ENCODE measurements around the gene NOS1AP. TPM values are rescaled to one million over a fixed set of nuclear protein-coding genes. Genes with fewer than 3 reads are reported as not detected.

The NOS1AP gene
- total and polyA plus RNA-seq, 12 donors, result 0.37 to 12.0 (median 3.1) TPM

GRCh38 chr1:162384601-162385279 lies 315.2 kb downstream of the NOS1AP start:
- no peak for DNase-seq

GRCh38 chr1:162385280-162385623 lies 315.8 kb downstream of the NOS1AP start:
- Histone ChIP-seq H3K27me3 (no peaks in the 10 kb centered on the region), H3K9me3 (replicated peaks in 1 of 3) (no peaks in the 10 kb centered on the region), H3K36me3 (replicated peaks in 1 of 2) (no peaks in the 10 kb centered on the region), H3K4me1 (replicated peaks in 1 of 2) (no peaks in the 10 kb centered on the region), H3K4me3 (no peak overlapping the region), H3K27ac (no peak overlapping the region)
- WGBS, 4 donors, result 85 to 90% (median 89%) methylated on average over 3 of the region's 3 CpGs
- DNase-seq, result no peak
- intact Hi-C loops (cut with DNase I), result no loop called here
- TF ChIP-seq POLR2A (IDR thresholded peaks at IDR 0.05) (no peak), CTCF (IDR thresholded peaks at IDR 0.05) (no peak)

More at GRCh38 chr1:162384601-162385279, 315.2 kb downstream of the NOS1AP start:
- H3K4me3 ChIP-seq, result no peak overlapping the region
- no peaks in the 10 kb centered on the region for H3K9me3 ChIP-seq (replicated peaks in 1 of 3)
- no peak for TF ChIP-seq POLR2A (IDR thresholded peaks at IDR 0.05)
- no peak for TF ChIP-seq CTCF (IDR thresholded peaks at IDR 0.05)
- H3K36me3 ChIP-seq (replicated peaks in 1 of 2), result no peaks in the 10 kb centered on the region
- H3K4me1 ChIP-seq (replicated peaks in 1 of 2), result no peaks in the 10 kb centered on the region
- intact Hi-C loops (cut with DNase I), result no loop called here
- no peaks in the 10 kb centered on the region for H3K27me3 ChIP-seq
- WGBS, 4 donors, result 90 to 99% (median 96%) methylated on average over 9 to 10 of the region's 10 CpGs
- H3K27ac ChIP-seq, result no peak overlapping the region

- H3K27me3 ChIP-seq, result no peaks in the 10 kb centered on the region
- no peaks in the 10 kb centered on the region for H3K9me3 ChIP-seq (replicated peaks in 1 of 3)
- no peak overlapping the region for H3K27ac ChIP-seq
- no peak for DNase-seq
- H3K4me3 ChIP-seq, result no peak overlapping the region
- no peaks in the 10 kb centered on the region for H3K4me1 ChIP-seq (replicated peaks in 1 of 2)
- WGBS, 4 donors, result 77 to 92% (median 86%) methylated on average over 2 to 3 of the region's 3 CpGs
- intact Hi-C loops (cut with DNase I), result no loop called here
- H3K36me3 ChIP-seq (replicated peaks in 1 of 2), result no peaks in the 10 kb centered on the region
- no peak for TF ChIP-seq CTCF (IDR thresholded peaks at IDR 0.05)
- no peak for TF ChIP-seq POLR2A (IDR thresholded peaks at IDR 0.05)
Observed at GRCh38 chr1:162385702-162386101, 316.2 kb downstream of the NOS1AP start.

DNA sequence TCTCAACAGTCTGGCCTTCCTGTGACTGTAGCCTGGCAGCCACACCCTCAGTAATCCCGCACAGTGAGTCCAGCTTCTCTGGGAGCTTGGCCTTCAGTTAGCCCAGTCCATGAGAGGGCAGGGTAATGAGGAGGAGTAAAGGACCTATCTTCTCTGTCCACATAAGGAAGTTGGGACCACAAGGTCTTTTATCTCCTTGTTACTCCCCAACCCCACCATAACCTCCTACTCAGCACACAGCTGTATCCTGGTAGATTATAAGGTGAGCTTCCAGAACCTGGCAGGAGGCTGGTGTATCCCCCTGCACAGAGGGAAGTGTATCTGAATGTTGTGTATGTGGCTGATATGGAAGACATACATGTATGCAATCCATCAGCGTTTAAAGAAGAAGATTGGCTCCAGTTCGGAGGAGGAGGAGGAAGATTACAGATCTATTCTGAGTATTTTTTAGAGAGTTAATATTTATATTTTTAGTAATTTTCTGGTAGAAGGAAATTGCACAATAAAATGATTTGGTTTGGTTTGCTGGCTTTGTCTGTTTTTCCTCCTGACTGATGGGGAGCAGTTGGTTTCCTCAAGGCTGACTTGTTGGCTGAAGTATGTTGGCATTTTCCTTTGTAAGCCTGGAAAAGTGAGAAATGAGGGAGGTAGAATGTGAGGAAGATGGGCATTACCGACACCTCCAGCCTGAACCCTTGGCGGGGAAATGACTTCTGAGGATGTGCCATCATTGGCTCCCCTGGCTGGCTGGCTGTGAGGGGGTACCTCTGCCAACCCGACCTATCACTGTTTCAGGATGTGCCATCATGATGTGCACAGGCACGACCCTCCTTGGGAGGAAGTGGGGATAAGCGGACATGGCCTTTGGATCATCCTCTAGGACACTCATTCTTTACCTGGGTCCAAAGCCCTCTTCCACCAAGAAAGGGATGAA lies 317.1 kb downstream of the NOS1AP start:
- 76 to 86% (median 82%) methylated on average over 8 of the region's 8 CpGs for WGBS, 4 donors
- intact Hi-C loops (cut with DNase I), result no loop called here
- Histone ChIP-seq H3K9me3 (replicated peaks in 1 of 3) (no peaks in the 10 kb centered on the region), H3K27me3 (no peaks in the 10 kb centered on the region), H3K4me1 (replicated peaks in 1 of 2) (no peaks in the 10 kb centered on the region), H3K36me3 (replicated peaks in 1 of 2) (no peaks in the 10 kb centered on the region), H3K27ac (no peak overlapping the region), H3K4me3 (no peak overlapping the region)
- DNase-seq, result no peak
- TF ChIP-seq POLR2A (IDR thresholded peaks at IDR 0.05) (no peak), CTCF (IDR thresholded peaks at IDR 0.05) (no peak)
